NCI-H2107 treated with DMSO at 0.1 percent for 48 hours (cell line): Measurements from ENCODE around the gene OAS2.

ENCODE experiments used
- DNase-seq: peaks from one replicate; lab custom pipeline; 2025; ENCODE audit not compliant: unreplicated experiment; lab: John Stamatoyannopoulos, UW

The OAS2 gene

GRCh38 chr12:113019025-113019424 is 40.7 kb downstream of the OAS2 start:
- DNase-seq, result peak; percentile 57

GRCh38 chr12:113021500-113021899 is 43.2 kb downstream of the OAS2 start:
- DNase-seq, result no peak

GRCh38 chr12:113022563-113023297 is 44.4 kb downstream of the OAS2 start:
- DNase-seq, result no peak

DNA sequence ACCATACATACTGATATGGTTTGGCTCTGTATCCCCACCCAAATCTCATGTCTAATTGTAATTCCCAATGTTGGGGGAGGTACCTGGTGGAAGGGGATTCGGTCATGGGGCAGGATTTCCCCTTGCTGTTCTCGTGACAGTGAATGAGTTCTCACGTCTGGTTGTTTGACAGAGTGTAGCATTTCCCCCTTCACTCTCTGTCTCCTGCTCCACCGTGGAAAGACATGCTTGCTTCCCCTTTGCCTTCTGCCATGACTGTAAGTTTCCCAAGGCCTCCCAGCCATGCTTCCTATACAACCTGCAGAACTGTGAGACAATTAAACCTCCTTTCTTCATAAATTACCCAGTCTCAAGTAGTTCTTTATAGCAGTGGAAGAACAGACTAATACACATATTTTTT is 49.4 kb downstream of the OAS2 start:
- no peak for DNase-seq

GRCh38 chr12:113030875-113031525 is 52.7 kb downstream of the OAS2 start:
- DNase-seq, result peak; percentile 70

- no peak for DNase-seq
Measured at GRCh38 chr12:113039911-113040445, 61.7 kb downstream of the OAS2 start.

- no peak for DNase-seq
Measured at GRCh38 chr12:113040722-113041171, 62.4 kb downstream of the OAS2 start.

- DNase-seq, result no peak
Measured at GRCh38 chr12:113041560-113041959, 63.2 kb downstream of the OAS2 start.

- DNase-seq, result no peak
Measured at GRCh38 chr12:113043240-113043639, 64.9 kb downstream of the OAS2 start.

DNA sequence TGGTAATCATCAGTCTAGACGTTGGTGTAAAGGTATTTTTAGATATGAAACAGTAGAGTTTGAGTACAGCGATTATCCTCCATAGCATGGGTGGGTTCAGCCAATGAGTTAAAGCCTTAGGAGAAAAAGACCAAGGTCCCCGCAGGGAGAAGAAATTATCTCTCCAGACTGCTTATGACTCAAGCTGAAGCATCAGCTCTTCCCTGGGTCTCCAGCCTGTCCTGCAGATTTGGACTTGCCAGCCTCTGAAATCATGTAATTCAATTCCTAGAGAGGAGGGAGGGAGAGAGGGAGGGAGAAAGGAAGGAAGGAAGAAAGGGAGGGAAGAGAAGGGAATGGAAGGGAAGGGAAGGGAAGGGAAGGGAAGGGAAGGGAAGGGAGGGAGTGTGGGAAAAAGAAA is 66.2 kb downstream of the OAS2 start:
- no peak for DNase-seq

DNA sequence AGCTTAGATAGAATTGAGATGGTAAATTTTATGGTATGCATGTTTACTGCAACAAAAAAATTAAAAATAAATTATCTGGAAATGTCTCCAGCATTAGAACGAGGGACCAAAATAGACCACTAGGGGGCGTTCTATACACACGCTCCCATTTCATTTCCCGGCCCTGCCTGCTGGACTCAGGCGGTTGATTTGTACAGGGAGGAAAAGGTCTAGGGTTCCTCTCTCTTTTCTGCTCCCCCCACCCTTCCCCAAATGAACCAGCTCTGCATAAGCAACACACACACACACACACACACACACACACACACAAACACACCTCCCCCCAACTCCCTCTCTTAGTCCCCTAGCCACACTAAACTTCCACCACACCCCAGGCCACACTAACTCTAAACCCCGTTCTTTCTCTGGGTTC is 70.4 kb downstream of the OAS2 start:
- DNase-seq, result peak; percentile 73

DNA sequence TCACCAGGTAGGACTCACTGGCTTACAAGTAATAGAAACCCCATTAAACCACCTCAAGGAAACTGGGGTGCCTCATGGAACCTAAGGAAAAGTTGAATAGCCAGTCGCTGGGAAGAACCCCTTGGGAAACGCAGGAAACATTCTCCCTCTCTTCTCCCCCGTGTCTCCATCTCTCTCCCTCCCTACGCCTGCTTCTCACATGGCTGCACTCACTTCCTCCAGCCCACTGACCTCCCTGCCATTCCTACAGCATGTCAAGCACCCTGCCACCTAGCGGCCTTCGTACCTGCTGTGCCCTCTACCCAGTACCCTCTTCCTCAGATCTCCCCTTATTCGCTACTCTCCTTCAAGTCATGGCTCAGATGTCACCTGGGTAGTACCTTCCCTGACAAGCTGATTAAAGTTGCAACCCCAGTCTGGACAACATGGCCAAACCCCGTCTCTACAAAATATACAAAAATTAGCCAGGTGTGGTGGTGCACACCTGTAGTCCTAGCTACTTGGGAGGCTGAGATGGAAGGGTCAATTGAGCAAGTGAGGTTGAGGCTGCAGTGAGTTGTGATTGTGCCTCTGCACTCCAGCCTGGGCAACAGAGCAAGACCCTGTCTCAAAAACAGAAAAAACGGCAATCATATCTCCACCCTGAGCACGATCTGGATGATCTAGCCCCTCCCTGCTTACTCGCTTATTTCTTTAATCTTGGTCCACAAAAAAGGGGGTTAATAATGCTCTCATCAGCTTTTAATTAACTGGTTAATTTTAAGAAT is 71.8 kb downstream of the OAS2 start:
- no peak for DNase-seq

DNA sequence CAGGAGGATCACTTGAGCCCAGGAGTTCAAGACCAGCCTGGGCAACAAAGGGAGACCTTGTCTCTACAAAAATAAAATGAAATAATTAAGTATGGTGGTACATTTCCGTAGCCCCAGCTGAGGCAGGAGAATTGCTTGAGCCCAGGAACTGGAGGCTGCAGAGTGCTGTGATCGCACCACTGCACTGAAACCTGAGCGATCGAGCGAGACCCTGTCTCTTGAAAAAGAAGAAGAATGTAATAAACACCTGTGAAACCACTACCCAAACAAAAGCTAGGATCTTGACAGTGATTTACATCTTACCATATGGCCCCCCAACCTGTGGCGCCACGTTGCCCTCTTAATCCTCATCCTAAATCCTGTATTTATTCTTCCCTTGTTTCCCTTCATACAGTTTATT is 72.5 kb downstream of the OAS2 start:
- no peak for DNase-seq

- no peak for DNase-seq
Measured at GRCh38 chr12:113051759-113052158, 73.4 kb downstream of the OAS2 start.

DNA sequence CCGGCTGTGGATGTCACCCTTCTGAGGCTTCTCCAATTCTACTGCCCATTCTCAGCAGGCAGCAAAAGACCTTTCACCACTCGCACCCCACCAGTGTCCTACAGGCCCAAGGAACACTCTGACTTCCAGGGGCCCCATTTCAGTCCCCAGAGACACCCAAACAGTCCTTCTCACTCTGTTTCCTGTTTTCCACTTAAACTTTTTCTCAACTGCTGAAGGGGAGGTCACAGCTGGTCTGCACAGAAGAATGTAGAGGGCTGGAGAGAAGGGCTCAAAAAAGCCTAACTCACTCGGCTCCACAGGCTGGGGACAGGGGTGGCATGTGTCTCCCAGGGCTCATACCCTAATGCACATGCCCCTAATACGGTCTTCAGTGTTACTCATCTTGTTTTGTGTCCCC is 74.0 kb downstream of the OAS2 start:
- DNase-seq, result no peak

DNA sequence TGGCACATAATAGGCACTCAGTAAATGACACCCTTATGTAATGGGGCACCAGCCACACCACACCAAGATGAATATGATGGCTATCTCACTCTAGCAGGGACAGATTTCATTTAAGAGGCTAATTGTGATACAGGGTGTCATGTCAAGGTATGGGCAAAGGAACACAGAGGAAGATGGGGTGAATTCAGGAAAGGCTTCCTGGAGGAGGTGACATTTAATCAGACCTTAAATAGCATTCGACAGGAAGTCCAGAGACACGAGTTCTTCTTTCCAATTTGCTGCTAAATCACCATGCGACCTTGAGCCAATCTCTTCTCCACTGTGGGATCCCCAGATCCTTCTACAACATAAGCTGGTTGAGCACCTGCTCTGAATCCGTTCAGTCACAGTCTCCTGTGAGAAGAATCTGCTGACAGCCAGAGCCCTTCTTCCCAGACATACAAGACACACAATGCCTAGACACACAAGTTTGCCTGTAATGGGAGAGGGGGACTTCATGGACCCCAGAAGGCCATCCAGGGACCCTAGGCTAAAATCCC is 76.7 kb downstream of the OAS2 start:
- DNase-seq, result no peak

DNA sequence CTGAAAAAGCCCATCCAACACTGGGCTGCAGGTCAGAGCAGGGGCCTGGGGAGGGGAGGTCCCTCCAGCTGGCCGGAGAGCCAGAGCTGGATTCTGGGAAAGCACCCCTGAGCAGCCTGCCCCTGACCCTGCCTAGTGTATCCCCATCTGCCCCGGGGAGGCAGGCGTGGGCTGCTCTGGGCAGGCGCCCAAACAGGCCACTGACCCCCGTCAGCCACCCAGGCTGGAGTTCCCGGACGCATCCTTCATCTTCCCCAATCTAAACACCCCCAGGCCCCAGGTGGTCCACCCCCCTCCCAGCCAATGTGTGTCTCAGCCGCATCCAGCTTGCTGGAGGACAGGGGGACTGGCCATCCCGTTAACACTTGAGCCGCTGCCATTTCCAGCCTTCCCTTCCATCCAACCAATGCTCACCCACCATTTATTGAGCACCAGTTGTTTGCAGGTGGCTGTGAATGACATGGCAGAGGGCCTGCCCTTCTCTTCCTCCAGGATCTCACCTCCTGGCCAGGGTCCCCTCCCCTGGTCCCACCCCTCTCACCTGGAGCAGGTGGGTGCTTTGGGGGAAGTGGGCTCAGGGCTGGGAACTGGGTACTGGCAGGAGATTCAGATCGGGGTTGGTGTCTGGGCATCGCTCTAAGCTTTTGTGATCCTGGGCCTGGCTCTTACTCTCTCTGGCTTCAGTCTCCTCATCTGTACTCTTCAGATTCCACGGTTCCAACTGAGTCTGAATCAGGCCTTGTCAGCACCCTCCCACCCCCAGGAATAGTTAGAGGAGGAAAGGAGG is 77.5 kb downstream of the OAS2 start:
- no peak for DNase-seq

GRCh38 chr12:113056381-113056630 is 78.0 kb downstream of the OAS2 start:
- no peak for DNase-seq

GRCh38 chr12:113056631-113057488 is 78.5 kb downstream of the OAS2 start, which contains the start of gene DTX1:
DTX1 (plus strand) TSS chr12:113056730; CDS start chr12:113058193, 1,463 bp downstream.
- DNase-seq, result no peak
